Endodermal cell (in vitro differentiated cells): ENCODE results near the gene TRERF1. TPM values are rescaled to one million over a fixed set of nuclear protein-coding genes. Genes with fewer than 3 reads are reported as not detected.

Experiments used
- DNase-seq: peaks from one replicate; pipeline ENCODE4 v3.0.0-alpha.2; 2017
- H3K27ac ChIP-seq: 2 replicates; pipeline ENCODE4 v1.5.1; 2013; ENCODE audit warnings: mild to moderate bottlenecking, low read depth, low read length, moderate library complexity
- H3K27me3 ChIP-seq: 2 replicates; pipeline ENCODE4 v1.6.1; 2013; ENCODE audit warnings: mild to moderate bottlenecking, low read length, moderate library complexity; ENCODE audit not compliant: insufficient read depth, control insufficient read depth, poor library complexity, severe bottlenecking
- H3K36me3 ChIP-seq: 2 replicates; pipeline ENCODE4 v1.7.0; 2013; ENCODE audit warnings: mild to moderate bottlenecking, low read length, moderate library complexity; ENCODE audit not compliant: control insufficient read depth, insufficient read depth
- H3K4me1 ChIP-seq: one replicate; pipeline ENCODE4 v1.7.0; 2013; ENCODE audit warnings: low read length; ENCODE audit not compliant: control insufficient read depth, insufficient read depth
- H3K4me3 ChIP-seq: 2 replicates; pipeline ENCODE4 v1.5.1; 2013; ENCODE audit warnings: mild to moderate bottlenecking, low read length, moderate library complexity
- H3K9ac ChIP-seq: 2 replicates; pipeline ENCODE4 v1.6.1; 2013; ENCODE audit warnings: mild to moderate bottlenecking, low read length, moderate library complexity; ENCODE audit not compliant: poor library complexity, severe bottlenecking; ENCODE audit errors: extremely low read depth
- H3K9me3 ChIP-seq: 2 replicates; pipeline ENCODE4 v1.6.1; 2013; ENCODE audit warnings: mild to moderate bottlenecking, low read length, moderate library complexity; ENCODE audit not compliant: control insufficient read depth
- H3K27ac Mint-ChIP-seq: 2 replicates; pipeline ENCODE4 v1.8.0; 2020; ENCODE audit warnings: mixed read lengths
- H3K27me3 Mint-ChIP-seq: 2 replicates; pipeline ENCODE4 v1.8.0; 2021; ENCODE audit warnings: mild to moderate bottlenecking, mixed read lengths; ENCODE audit not compliant: insufficient read depth
- H3K36me3 Mint-ChIP-seq: 2 replicates; pipeline ENCODE4 v1.8.0; 2020; ENCODE audit warnings: low read depth, mixed read lengths
- H3K4me1 Mint-ChIP-seq: 2 replicates; pipeline ENCODE4 v1.8.0; 2020; ENCODE audit warnings: mixed read lengths
- H3K4me3 Mint-ChIP-seq: 2 replicates; pipeline ENCODE4 v1.8.0; 2020; ENCODE audit warnings: mild to moderate bottlenecking, moderate library complexity, mixed read lengths
- H3K9me3 Mint-ChIP-seq: 2 replicates; pipeline ENCODE4 v1.8.0; 2020; ENCODE audit warnings: mild to moderate bottlenecking, mixed read lengths
- CTCF ChIP-seq: fragments of 200-600 bp; sonication (generic); conservative IDR thresholded peaks from 2 replicates; pipeline ENCODE4 v1.5.0; 2021; ENCODE audit warnings: antibody characterized with exemption, mild to moderate bottlenecking
- WGBS, 2 experiments: methylation state at CpG; one replicate each; pipeline versions ENCODE4 v1.1.5 to v1.1.7; 2013; ENCODE audit warnings: missing lambda C conversion rate in 2 of 2, mixed read lengths in 1 of 2; ENCODE audit not compliant: insufficient coverage in 1 of 2, insufficient read length in 1 of 2; 5-methylcytosine and 5-hydroxymethylcytosine counted together
- total RNA-seq, 2 donors: library from RNA; stranded (reverse); fragmentation: NEBNext Ultra II Directional in 1 of 2; extraction: Animal tissue kit (Norgen Biotek cat#: 25700) in 1 of 2; gene quantifications; 2 replicates in 1 of 2; 3 replicates in 1 of 2; pipeline ENCODE4 v1.2.1, GENCODE V29; 2021

TRERF1 gene
- total RNA-seq, 2 donors from 2014 or later = 4.7 to 5.3 TPM

GRCh38 chr6:42307141-42307470, 144.6 kb downstream of the TRERF1 start:
- peaks cover 15% of the 10 kb centered on the region for H3K27me3 Mint-ChIP-seq
- no peak overlapping the region for H3K4me3 ChIP-seq
- H3K9ac ChIP-seq = no peak overlapping the region
- H3K4me1 ChIP-seq = no peaks in the 10 kb centered on the region
- H3K9me3 Mint-ChIP-seq = no peaks in the 10 kb centered on the region
- H3K4me3 Mint-ChIP-seq = no peak overlapping the region
- no peaks in the 10 kb centered on the region for H3K9me3 ChIP-seq
- TF ChIP-seq CTCF = no peak
- H3K36me3 Mint-ChIP-seq = no peaks in the 10 kb centered on the region
- peaks cover 10% of the 10 kb centered on the region for H3K27me3 ChIP-seq
- H3K27ac Mint-ChIP-seq = no peak overlapping the region
- WGBS, 2 experiments = 88% methylated on average over 2 of the region's 2 CpGs; no CpG with 5 or more reads in 1 of the 2 experiments
- no peak overlapping the region for H3K27ac ChIP-seq
- no peaks in the 10 kb centered on the region for H3K36me3 ChIP-seq
- DNase-seq = no peak
- H3K4me1 Mint-ChIP-seq = peaks cover 17% of the 10 kb centered on the region

GRCh38 chr6:42306439-42307140, 145.1 kb downstream of the TRERF1 start:
- no peak overlapping the region for H3K9ac ChIP-seq
- 91 to 93% methylated on average over 7 of the region's 7 CpGs for WGBS, 2 experiments
- H3K4me3 Mint-ChIP-seq = no peak overlapping the region
- peaks cover 22% of the 10 kb centered on the region for H3K4me1 Mint-ChIP-seq
- no peaks in the 10 kb centered on the region for H3K36me3 Mint-ChIP-seq
- H3K9me3 Mint-ChIP-seq = no peaks in the 10 kb centered on the region
- H3K27ac ChIP-seq = no peak overlapping the region
- H3K36me3 ChIP-seq = no peaks in the 10 kb centered on the region
- H3K4me1 ChIP-seq = no peaks in the 10 kb centered on the region
- DNase-seq = peak; percentile 31
- no peak overlapping the region for H3K4me3 ChIP-seq
- H3K27me3 ChIP-seq = peaks cover 10% of the 10 kb centered on the region
- TF ChIP-seq CTCF = no peak
- H3K27me3 Mint-ChIP-seq = peaks cover 18% of the 10 kb centered on the region
- H3K9me3 ChIP-seq = no peaks in the 10 kb centered on the region
- H3K27ac Mint-ChIP-seq = no peak overlapping the region

DNA sequence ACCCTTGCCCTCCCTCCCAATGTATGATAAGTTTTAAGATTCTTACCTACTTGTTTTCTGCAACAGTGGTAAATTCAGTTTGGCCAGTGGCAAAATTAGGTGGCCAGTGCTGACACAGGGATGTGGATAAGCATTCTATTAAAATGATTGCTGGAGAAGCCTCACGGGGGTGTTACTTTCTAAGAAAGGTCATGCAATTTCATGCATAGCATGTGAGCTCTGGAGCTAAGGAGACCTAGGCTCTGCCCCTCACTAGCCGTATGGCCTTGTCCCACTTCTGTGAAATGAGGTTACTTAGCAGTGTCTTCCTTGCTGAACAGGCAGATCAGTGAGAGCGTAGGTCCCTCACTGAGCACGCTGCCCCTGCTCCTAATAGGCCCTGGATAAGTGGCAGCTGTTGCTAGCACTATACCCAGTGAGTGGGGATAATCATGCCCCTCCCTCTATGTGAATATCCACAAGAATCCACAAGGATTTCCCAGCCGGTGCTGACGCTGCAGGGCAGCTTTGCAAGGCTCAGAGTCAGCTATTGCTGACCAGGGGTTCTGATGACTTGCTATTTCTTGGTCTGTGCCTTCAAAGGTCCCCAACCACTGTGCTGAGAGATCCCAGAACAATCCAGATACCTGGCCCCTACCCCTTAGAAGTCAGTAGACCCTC, 147.5 kb downstream of the TRERF1 start:
- Histone ChIP-seq H3K27ac (no peak overlapping the region), H3K9ac (no peak overlapping the region), H3K4me3 (no peak overlapping the region), H3K9me3 (no peaks in the 10 kb centered on the region), H3K4me1 (no peaks in the 10 kb centered on the region), H3K36me3 (no peaks in the 10 kb centered on the region), H3K27me3 (peaks cover 14% of the 10 kb centered on the region)
- WGBS, 2 experiments = 66 to 75% methylated on average over 5 to 6 of the region's 6 CpGs
- H3K36me3 Mint-ChIP-seq = peaks cover 1% of the 10 kb centered on the region
- peaks cover 39% of the 10 kb centered on the region for H3K27me3 Mint-ChIP-seq
- peak; percentile 60 for DNase-seq
- peak overlapping the region; percentile 12 for H3K27ac Mint-ChIP-seq
- H3K4me1 Mint-ChIP-seq = peaks cover 31% of the 10 kb centered on the region
- no peaks in the 10 kb centered on the region for H3K9me3 Mint-ChIP-seq
- TF ChIP-seq CTCF = no peak
- H3K4me3 Mint-ChIP-seq = no peak overlapping the region
